ENCODE data around the gene PNMA5.
"Not testable (repeated sequence)": the region's sequence is repeated elsewhere in the genome, so short reads cannot be mapped to it uniquely, and the experiment has no call there.

Gene PNMA5

GRCh38 chrX:152993933-152994332 is at the start of gene PNMA5:
Gene PNMA5, minus strand, starts transcription at chrX:152994116. Its CDS starts 2,518 bp downstream, at chrX:152991598.
- no peak within 1 kb of the TSS for H3K4me2 ChIP-seq
- H3K36me3 ChIP-seq: no peaks in the 10 kb centered on the region
- TF ChIP-seq Cebpa-rat (IDR thresholded peaks at IDR 0.05): no peak
- peaks cover 11% of the 10 kb centered on the region; the same call in 1 of the 2 replicates for H4K20me1 ChIP-seq
- H3K27ac ChIP-seq: no peak within 1 kb of the TSS
- peaks cover 66% of the 10 kb centered on the region for H3K27me3 ChIP-seq
- no peaks in the 10 kb centered on the region for H3K4me1 ChIP-seq
- no peaks in the 10 kb centered on the region; the same call in 1 of the 2 replicates for H3K9me3 ChIP-seq
- H3K4me3 ChIP-seq: no peak within 1 kb of the TSS
- H3K9ac ChIP-seq: no peak within 1 kb of the TSS

- TF ChIP-seq Cebpa-rat (IDR thresholded peaks at IDR 0.05): no peak
- H3K4me1 ChIP-seq: peaks cover 12% of the 10 kb centered on the region
- H3K36me3 ChIP-seq: no peaks in the 10 kb centered on the region
- no peaks in the 10 kb centered on the region for H4K20me1 ChIP-seq
- peak overlapping the region; percentile 67 for H3K27ac ChIP-seq
- peaks cover 45% of the 10 kb centered on the region for H3K9me3 ChIP-seq
- peaks cover 22% of the 10 kb centered on the region for H3K27me3 ChIP-seq
- peak overlapping the region; percentile 67 for H3K4me3 ChIP-seq
- peak overlapping the region; percentile 63 for H3K9ac ChIP-seq
- peak overlapping the region; percentile 82 for H3K4me2 ChIP-seq
Measured at GRCh38 chrX:153032397-153033118, 38.6 kb upstream of the PNMA5 start.

- H3K4me1 ChIP-seq: peaks cover 12% of the 10 kb centered on the region
- H3K4me2 ChIP-seq: no peak overlapping the region
- no peak overlapping the region for H3K9ac ChIP-seq
- H4K20me1 ChIP-seq: no peaks in the 10 kb centered on the region
- H3K36me3 ChIP-seq: no peaks in the 10 kb centered on the region
- 0 out of 2 replicates have a peak overlapping the region, but pooled peaks have one; percentile 13 for H3K27ac ChIP-seq
- H3K4me3 ChIP-seq: no peak overlapping the region
- peaks cover 11% of the 10 kb centered on the region for H3K27me3 ChIP-seq
- TF ChIP-seq Cebpa-rat (IDR thresholded peaks at IDR 0.05): no peak
- H3K9me3 ChIP-seq: peaks cover 34% of the 10 kb centered on the region
Measured at GRCh38 chrX:153030801-153031200, 36.9 kb upstream of the PNMA5 start.

GRCh38 chrX:153029875-153030274 is 36.0 kb upstream of the PNMA5 start:
- peaks cover 12% of the 10 kb centered on the region for H3K4me1 ChIP-seq
- H4K20me1 ChIP-seq: no peaks in the 10 kb centered on the region
- no peak overlapping the region for H3K9ac ChIP-seq

GRCh38 chrX:153029162-153029561 is 35.2 kb upstream of the PNMA5 start:
- Histone ChIP-seq H4K20me1 (no peaks in the 10 kb centered on the region), H3K36me3 (no peaks in the 10 kb centered on the region), H3K9me3 (peaks cover 18% of the 10 kb centered on the region), H3K9ac (no peak overlapping the region), H3K4me3 (no peak overlapping the region), H3K27ac (no peak overlapping the region), H3K27me3 (peaks cover 13% of the 10 kb centered on the region), H3K4me1 (peaks cover 12% of the 10 kb centered on the region), H3K4me2 (no peak overlapping the region)
- TF ChIP-seq Cebpa-rat (IDR thresholded peaks at IDR 0.05): no peak

More at GRCh38 chrX:153029875-153030274, 36.0 kb upstream of the PNMA5 start:
- no peak for TF ChIP-seq Cebpa-rat (IDR thresholded peaks at IDR 0.05)
- Histone ChIP-seq H3K36me3 (no peaks in the 10 kb centered on the region), H3K9me3 (peaks cover 25% of the 10 kb centered on the region), H3K27ac (no peak overlapping the region), H3K27me3 (peaks cover 15% of the 10 kb centered on the region), H3K4me2 (no peak overlapping the region), H3K4me3 (no peak overlapping the region)

GRCh38 chrX:153028487-153028886 is 34.6 kb upstream of the PNMA5 start:
- peaks cover 11% of the 10 kb centered on the region for H3K27me3 ChIP-seq
- not testable (repeated sequence) for H3K36me3 ChIP-seq, H4K20me1 ChIP-seq, H3K27ac ChIP-seq, H3K4me3 ChIP-seq, H3K4me2 ChIP-seq, H3K9ac ChIP-seq
- peaks cover 11% of the 10 kb centered on the region; the same call in 1 of the 2 replicates for H3K9me3 ChIP-seq
- peaks cover 12% of the 10 kb centered on the region for H3K4me1 ChIP-seq

- not testable (repeated sequence) for H4K20me1 ChIP-seq, H3K36me3 ChIP-seq, H3K4me3 ChIP-seq, H3K4me1 ChIP-seq, H3K9me3 ChIP-seq, H3K27ac ChIP-seq, H3K4me2 ChIP-seq, H3K9ac ChIP-seq
- peaks cover 21% of the 10 kb centered on the region for H3K27me3 ChIP-seq
Measured at GRCh38 chrX:153026501-153026900, 32.6 kb upstream of the PNMA5 start.

GRCh38 chrX:153019166-153019565 is 25.2 kb upstream of the PNMA5 start:
- H3K27me3 ChIP-seq: peaks cover 56% of the 10 kb centered on the region
- H3K36me3 ChIP-seq: no peaks in the 10 kb centered on the region
- H3K4me1 ChIP-seq: no peaks in the 10 kb centered on the region
- no peak overlapping the region for H3K27ac ChIP-seq
- H3K9me3 ChIP-seq: peaks cover 6% of the 10 kb centered on the region; the same call in 1 of the 2 replicates
- H3K4me3 ChIP-seq: no peak overlapping the region
- H3K4me2 ChIP-seq: no peak overlapping the region
- H4K20me1 ChIP-seq: no peaks in the 10 kb centered on the region
- no peak for TF ChIP-seq Cebpa-rat (IDR thresholded peaks at IDR 0.05)
- H3K9ac ChIP-seq: no peak overlapping the region

GRCh38 chrX:153017174-153017573 is 23.3 kb upstream of the PNMA5 start:
- not testable (repeated sequence) for H3K4me2 ChIP-seq, H3K36me3 ChIP-seq, H3K27ac ChIP-seq, H3K4me1 ChIP-seq, H4K20me1 ChIP-seq, H3K9me3 ChIP-seq, H3K4me3 ChIP-seq, H3K9ac ChIP-seq
- H3K27me3 ChIP-seq: peaks cover 57% of the 10 kb centered on the region

GRCh38 chrX:153004780-153005179 is 10.9 kb upstream of the PNMA5 start:
- no peaks in the 10 kb centered on the region; the same call in 1 of the 2 replicates for H4K20me1 ChIP-seq

More at GRCh38 chrX:153004780-153005179, 10.9 kb upstream of the PNMA5 start:
- no peak overlapping the region for H3K4me3 ChIP-seq
- peaks cover 43% of the 10 kb centered on the region for H3K9me3 ChIP-seq
- H3K27me3 ChIP-seq: peaks cover 98% of the 10 kb centered on the region
- H3K9ac ChIP-seq: no peak overlapping the region
- no peak for TF ChIP-seq Cebpa-rat (IDR thresholded peaks at IDR 0.05)
- H3K4me1 ChIP-seq: no peaks in the 10 kb centered on the region
- no peak overlapping the region for H3K4me2 ChIP-seq
- no peak overlapping the region for H3K27ac ChIP-seq
- no peaks in the 10 kb centered on the region for H3K36me3 ChIP-seq

Data from BLaER1 (cell line).